GM18861 (cell line): Measurements from ENCODE around the gene ACTL7B.
"Not testable (repeated sequence)": the region's sequence is repeated elsewhere in the genome, so short reads cannot be mapped to it uniquely, and the experiment has no call there.

ENCODE experiments used
- ATAC-seq: cut with Tn5 transposase; IDR thresholded peaks from one replicate; pipeline ENCODE4 v1.9.1; 2021; ENCODE audit not compliant: unreplicated experiment

Gene ACTL7B

DNA sequence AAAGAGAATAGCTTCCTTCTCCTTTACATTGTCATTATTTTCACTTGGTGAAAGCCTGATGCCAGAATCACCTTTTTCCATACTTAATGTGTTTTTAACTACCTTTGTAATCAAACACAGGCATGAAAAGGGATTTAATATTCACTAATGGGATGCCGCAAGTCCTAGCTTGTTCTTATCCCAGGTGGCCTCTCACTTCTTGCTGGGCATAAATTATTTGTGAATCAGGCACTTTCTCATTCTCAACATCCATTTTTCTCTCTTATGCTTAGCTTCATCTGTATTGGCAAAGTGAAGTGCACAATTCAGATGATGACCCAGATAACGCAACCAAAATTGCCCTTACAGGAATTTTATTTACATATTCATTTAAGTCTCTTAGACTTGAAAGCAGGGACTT, 10.9 kb downstream of the ACTL7B start:
- no peak for ATAC-seq

GRCh38 chr9:108844391-108844790, 11.4 kb downstream of the ACTL7B start:
- no peak for ATAC-seq

DNA sequence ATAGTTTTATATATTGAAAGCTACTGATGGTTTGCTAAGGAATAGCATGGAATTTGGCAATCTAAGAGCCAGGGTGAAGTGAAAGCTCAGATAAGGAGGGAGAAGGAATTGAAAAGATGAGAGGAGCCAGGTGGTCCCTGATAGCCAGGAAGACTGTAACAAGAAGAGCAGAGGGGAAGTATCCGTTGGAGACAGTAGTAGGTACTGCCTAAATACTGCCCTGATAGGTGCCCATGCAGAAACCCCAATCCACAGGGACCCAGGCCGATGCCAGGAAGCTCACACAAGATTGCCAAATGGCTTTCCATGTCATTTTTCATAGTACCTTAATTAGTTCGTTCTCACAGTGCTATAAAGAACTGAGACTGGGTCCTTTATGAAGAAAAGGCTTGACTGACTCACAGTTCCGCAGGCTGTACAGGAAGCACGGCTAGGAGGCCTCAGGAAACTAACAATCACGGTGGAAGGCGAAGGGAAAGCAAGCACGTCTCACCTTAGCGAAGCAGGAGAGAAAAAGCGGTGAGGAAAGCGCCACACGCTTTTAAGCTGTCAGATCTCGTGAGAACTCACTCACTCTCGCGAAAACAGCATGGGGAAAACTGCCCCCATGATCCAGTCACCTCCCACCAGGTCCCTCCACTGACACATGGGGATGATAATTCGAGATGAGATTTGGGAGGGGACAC, 13.0 kb downstream of the ACTL7B start:
- ATAC-seq, result no peak

GRCh38 chr9:108839561-108839960, 16.2 kb downstream of the ACTL7B start:
- not testable (repeated sequence) for ATAC-seq

- no peak for ATAC-seq
Measured at GRCh38 chr9:108838017-108838416, 17.8 kb downstream of the ACTL7B start.

DNA sequence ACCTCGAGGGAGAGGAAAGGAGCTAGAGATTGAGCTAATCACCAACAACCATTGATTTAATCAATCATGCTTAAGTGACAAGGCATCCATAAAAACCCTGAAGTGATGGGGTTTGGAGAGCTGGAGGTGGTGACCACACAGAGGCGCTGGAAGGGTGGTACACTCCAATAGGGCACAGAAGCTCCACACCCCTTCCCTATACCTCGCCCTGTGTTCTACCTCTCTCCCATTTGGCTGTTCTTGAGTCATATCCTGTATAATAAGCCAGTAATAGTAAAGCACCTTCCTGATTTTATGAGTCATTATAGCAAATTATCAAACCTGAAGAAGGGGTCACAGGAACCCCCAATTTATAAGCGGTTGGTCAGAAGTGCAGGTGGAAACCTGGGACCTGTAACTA, 18.3 kb downstream of the ACTL7B start:
- no peak for ATAC-seq

GRCh38 chr9:108836781-108837180, 19.0 kb downstream of the ACTL7B start:
- ATAC-seq, result no peak

GRCh38 chr9:108836319-108836718, 19.5 kb downstream of the ACTL7B start:
- ATAC-seq, result no peak

- no peak for ATAC-seq
Measured at GRCh38 chr9:108835831-108836230, 20.0 kb downstream of the ACTL7B start.

- no peak for ATAC-seq
Measured at GRCh38 chr9:108834959-108835665, 20.7 kb downstream of the ACTL7B start.

- ATAC-seq, result no peak
Measured at GRCh38 chr9:108832179-108832500, 23.6 kb downstream of the ACTL7B start.

GRCh38 chr9:108831496-108832178, 24.1 kb downstream of the ACTL7B start:
- ATAC-seq, result no peak

GRCh38 chr9:108830272-108830671, 25.5 kb downstream of the ACTL7B start:
- no peak for ATAC-seq

GRCh38 chr9:108823829-108824228, 32.0 kb downstream of the ACTL7B start:
- no peak for ATAC-seq

DNA sequence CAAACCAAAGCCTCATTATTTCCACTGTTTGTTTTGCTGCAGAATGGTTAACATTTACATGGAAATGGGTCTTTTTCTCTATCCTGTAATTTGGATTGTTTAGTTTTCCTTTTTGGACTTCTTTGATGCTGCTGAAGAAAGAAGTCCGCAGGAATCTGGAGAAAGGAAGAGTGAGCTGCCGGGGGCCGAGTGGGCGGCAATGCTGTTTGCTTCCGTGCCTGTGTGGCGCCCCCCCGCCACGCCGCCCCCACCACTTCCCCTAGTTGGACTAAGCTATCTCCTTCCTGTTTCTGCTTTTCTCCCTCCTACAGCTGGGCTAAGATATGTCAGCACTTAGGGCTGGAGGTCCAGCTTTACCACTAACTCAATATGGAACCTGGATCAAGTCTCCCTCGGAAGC, 39.7 kb downstream of the ACTL7B start:
- ATAC-seq, result no peak

DNA sequence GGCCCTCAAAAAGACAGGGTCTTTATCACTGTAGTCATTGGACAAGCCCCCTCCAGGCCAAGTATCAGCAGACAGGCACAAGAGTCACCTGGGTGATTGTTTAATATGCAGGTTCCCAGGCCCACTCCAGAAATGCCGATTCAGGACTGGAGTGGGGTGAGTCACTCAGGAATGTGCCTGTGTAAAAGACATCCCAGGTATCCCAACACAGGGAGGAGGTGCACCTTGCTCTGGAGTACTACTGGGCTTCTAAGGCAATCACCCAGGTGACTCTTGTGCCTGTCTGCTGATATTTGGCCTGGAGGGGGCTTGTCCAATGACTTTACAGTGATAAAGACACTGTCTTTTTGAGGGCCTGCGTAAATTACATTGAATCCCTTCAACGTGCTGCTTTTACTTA, 40.6 kb downstream of the ACTL7B start:
- ATAC-seq, result no peak

GRCh38 chr9:108813951-108814601, 41.7 kb downstream of the ACTL7B start:
- ATAC-seq, result no peak

DNA sequence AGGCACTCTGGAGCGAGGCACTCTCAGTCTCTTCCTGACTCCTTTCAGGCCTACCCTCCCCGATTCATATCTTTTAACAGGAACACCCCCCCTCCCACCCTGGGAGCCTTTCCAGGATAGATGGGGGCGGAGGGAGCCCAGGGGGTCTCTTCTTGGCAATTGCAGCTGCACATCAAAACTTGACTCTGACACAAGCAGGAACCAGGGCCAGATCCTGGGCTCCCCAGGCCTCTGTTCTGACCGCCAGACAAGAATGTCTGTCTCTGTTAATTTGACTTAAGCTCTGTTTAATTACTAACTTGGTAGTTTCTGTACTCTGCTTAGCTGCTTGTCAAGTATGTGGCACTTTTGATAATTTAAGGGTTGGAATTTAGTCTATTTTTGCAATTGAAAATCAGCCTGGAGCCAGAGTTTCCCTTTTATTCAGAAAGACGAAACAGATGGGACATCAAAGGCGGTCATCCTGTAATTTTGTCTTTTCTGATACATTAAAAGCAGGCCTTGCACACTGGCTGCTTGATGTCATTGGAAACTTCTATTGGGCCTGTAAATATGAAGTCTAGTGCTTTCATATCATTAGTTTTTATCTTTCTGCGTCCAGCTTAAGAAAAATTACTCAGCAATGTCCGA, 43.3 kb downstream of the ACTL7B start:
- ATAC-seq, result no peak

DNA sequence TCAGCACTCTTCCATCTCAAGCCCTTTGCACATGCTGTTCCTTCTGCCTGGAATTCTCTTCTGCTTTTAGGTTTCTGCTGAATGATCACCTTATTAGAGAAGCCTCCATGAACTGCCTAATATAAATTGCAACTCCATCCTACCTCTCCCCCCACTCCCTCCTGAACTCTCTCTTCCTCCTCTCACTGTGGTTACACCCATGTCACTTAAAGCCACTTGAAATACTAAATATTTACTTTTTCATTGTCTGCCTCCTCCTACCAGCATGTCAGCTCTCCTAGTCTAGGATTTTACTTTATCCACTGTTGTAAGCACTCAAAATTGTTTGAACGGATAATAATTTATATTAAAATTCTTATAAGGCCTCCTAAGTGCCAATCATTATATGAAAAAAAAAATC, 43.8 kb downstream of the ACTL7B start:
- ATAC-seq, result no peak

DNA sequence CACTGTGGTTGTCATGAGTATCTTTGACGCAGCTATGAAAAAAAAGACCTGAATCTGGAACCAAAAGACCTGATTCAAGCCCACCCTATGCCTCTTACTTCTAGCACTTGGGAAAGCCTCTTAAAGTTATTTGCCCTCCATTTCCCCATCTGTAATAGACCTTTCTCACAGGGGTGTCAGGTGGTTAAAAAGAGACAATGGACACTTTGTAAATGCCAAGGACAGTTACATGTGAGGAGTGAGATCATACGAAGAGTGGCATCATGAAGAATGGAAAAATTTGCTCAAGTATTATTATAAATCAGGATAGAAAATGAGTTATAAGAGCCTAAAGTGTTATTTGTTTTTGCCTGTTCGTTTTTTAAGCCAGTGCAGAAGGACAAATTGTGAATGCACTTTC, 46.5 kb downstream of the ACTL7B start:
- ATAC-seq, result no peak
